Measurements from ENCODE around the gene DLG2. TPM values are rescaled to one million over a fixed set of nuclear protein-coding genes. Genes with fewer than 3 reads are reported as not detected.

Gene DLG2
- total and polyA plus RNA-seq, 2 of the 4 experiments (the other 2 are of a cell fraction), result 0.31 to 0.36 TPM

- H3K56ac ChIP-seq (ENCODE audit: extremely low read depth, insufficient read depth, low read length), result no peak overlapping the region
- no peaks in the 10 kb centered on the region for H3K9me1 ChIP-seq (ENCODE audit: insufficient read depth, low read length)
- no peak overlapping the region for H4K91ac ChIP-seq (ENCODE audit: insufficient read depth, low read depth, low read length)
- no peak overlapping the region for H3K27ac ChIP-seq (ENCODE audit: insufficient read depth, low read length)
- TF ChIP-seq MAFK (IDR thresholded peaks at IDR 0.05; ENCODE audit: low read depth, low read length) (no peak), POLR2A (IDR thresholded peaks at IDR 0.05; ENCODE audit: low read depth, low read length) (no peak), USF2 (IDR thresholded peaks at IDR 0.05; ENCODE audit: low read depth, low read length) (no peak), RFX5 (IDR thresholded peaks at IDR 0.05; ENCODE audit: low read depth, low read length) (no peak), RCOR1 (IDR thresholded peaks at IDR 0.05; ENCODE audit: insufficient replicate concordance, low read length) (no peak), MXI1 (IDR thresholded peaks at IDR 0.05; ENCODE audit: borderline replicate concordance, low read depth, low read length) (no peak), ELK1 (IDR thresholded peaks at IDR 0.05; ENCODE audit: borderline replicate concordance, low read depth, low read length) (no peak), MAZ (IDR thresholded peaks at IDR 0.05; ENCODE audit: borderline replicate concordance, low read depth, low read length) (no peak), CHD1 (IDR thresholded peaks at IDR 0.05; ENCODE audit: low read depth, low read length) (no peak), SMC3 (IDR thresholded peaks at IDR 0.05; ENCODE audit: low read depth, low read length) (no peak), CEBPB (IDR thresholded peaks at IDR 0.05; ENCODE audit: low read depth, low read length) (no peak), BHLHE40 (IDR thresholded peaks at IDR 0.05; ENCODE audit: low read depth, low read length) (no peak)
- TF ChIP-seq, protein P1, sequence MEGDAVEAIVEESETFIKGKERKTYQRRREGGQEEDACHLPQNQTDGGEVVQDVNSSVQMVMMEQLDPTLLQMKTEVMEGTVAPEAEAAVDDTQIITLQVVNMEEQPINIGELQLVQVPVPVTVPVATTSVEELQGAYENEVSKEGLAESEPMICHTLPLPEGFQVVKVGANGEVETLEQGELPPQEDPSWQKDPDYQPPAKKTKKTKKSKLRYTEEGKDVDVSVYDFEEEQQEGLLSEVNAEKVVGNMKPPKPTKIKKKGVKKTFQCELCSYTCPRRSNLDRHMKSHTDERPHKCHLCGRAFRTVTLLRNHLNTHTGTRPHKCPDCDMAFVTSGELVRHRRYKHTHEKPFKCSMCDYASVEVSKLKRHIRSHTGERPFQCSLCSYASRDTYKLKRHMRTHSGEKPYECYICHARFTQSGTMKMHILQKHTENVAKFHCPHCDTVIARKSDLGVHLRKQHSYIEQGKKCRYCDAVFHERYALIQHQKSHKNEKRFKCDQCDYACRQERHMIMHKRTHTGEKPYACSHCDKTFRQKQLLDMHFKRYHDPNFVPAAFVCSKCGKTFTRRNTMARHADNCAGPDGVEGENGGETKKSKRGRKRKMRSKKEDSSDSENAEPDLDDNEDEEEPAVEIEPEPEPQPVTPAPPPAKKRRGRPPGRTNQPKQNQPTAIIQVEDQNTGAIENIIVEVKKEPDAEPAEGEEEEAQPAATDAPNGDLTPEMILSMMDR (conservative IDR thresholded peaks at IDR 0.05; ENCODE audit: low read depth, low read length), result no peak
- H2BK20ac ChIP-seq (ENCODE audit: low read depth, low read length), result no peak overlapping the region
- POLR2A ChIA-PET (ENCODE audit: unreplicated experiment), result no interaction called here
- H2BK15ac ChIP-seq (ENCODE audit: low read depth, low read length), result no peak overlapping the region
- no peaks in the 10 kb centered on the region for H4K20me1 ChIP-seq (ENCODE audit: insufficient read depth, low read length)
- no peaks in the 10 kb centered on the region for H3K9me3 ChIP-seq (ENCODE audit: control insufficient read depth, insufficient read depth, low read length)
- H3K14ac ChIP-seq (replicated peaks; ENCODE audit: low read depth, low read length), result no peak overlapping the region
- no peak overlapping the region for H2AK9ac ChIP-seq (replicated peaks; ENCODE audit: low read depth, low read length, poor library complexity)
- no peak overlapping the region for H4K8ac ChIP-seq (ENCODE audit: low read depth in 2 of 2, low read length in 2 of 2)
- no peaks in the 10 kb centered on the region for H3K79me1 ChIP-seq (ENCODE audit: low read depth in 1 of 2, low read length in 2 of 2)
- no peak overlapping the region for H2BK120ac ChIP-seq (ENCODE audit: low read depth, low read length)
- H3K4ac ChIP-seq (ENCODE audit: low read depth, low read length), result no peak overlapping the region
- H4K5ac ChIP-seq (ENCODE audit: low read depth, low read length), result no peak overlapping the region
- H3K4me2 ChIP-seq (ENCODE audit: low read depth, low read length), result no peak overlapping the region
- H3K4me3 ChIP-seq (ENCODE audit: insufficient read depth, low read depth, low read length), result no peak overlapping the region
- no peaks in the 10 kb centered on the region for H3K4me1 ChIP-seq (ENCODE audit: control insufficient read depth, insufficient read depth, low read length)
- H2AFZ ChIP-seq (replicated peaks; ENCODE audit: low read length, poor library complexity), result no peak overlapping the region
- no peak overlapping the region for H2AK5ac ChIP-seq (ENCODE audit: low read depth, low read length)
- no CpG with 5 or more reads among the region's 1 CpG for WGBS, 2 experiments (ENCODE audit: extremely low coverage in 2 of 2, insufficient read length in 1 of 2)
- CTCF ChIA-PET, result no interaction called here
- no peaks in the 10 kb centered on the region for H3K36me3 ChIP-seq (ENCODE audit: control insufficient read depth, insufficient read depth, low read length)
- no peak overlapping the region for H2BK5ac ChIP-seq (ENCODE audit: low read depth, low read length, poor library complexity, severe bottlenecking)
- no peak overlapping the region for H3K23ac ChIP-seq (ENCODE audit: low read depth, low read length)
- in situ Hi-C loops (cut with MboI; ENCODE audit: low sequenced_read_pairs) (no loop called here), intact Hi-C loops (cut with micrococcal nuclease) (no loop called here), dilution Hi-C loops (cut with HindIII; ENCODE audit: low sequenced_read_pairs, unreplicated experiment) (no loop called here)
- no peak overlapping the region for H3K9ac ChIP-seq (ENCODE audit: low read depth, low read length)
- no TSS peak for BruUV-seq (replicated peaks)
- H3K27me3 ChIP-seq (ENCODE audit: control insufficient read depth, insufficient read depth, low read length), result no peaks in the 10 kb centered on the region
- no peak for DNase-seq
- H3K18ac ChIP-seq (ENCODE audit: low read depth, low read length), result no peak overlapping the region
- no peak for ATAC-seq (ENCODE audit: low read depth)
Measured at GRCh38 chr11:85347291-85347690, 279.9 kb downstream of the DLG2 start.

Data from IMR-90 (cell line).